Measurements from ENCODE around the gene DOCK1. TPM values are rescaled to one million over a fixed set of nuclear protein-coding genes. Genes with fewer than 3 reads are reported as not detected.
A peak's percentile ranks its signal among the peaks of the same experiment; 100 is the strongest.

DOCK1 gene
- total RNA-seq, 2 donors from 2014 or later = 72.4 to 89.3 TPM

DNA sequence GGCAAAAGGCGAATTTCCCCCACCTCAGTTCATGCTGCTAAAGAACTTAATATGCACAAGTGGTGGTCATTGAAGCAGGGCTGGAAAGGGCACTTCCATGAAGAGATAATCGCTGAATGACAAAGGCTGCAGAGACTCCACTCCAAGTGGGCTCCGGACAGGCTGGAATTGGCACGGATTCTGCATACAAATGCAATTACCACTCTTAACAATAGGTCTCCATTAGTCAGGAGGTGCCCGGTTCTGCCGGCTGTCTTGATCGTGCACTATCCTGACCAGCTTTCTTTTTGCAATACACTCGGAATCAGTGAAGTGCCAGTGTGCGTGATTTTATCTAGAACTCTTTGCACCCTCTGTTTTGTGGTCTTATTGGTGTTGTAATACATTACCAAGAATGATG is 241.4 kb downstream of the DOCK1 start:
- H3K27ac ChIP-seq (ENCODE audit: low read depth, low read length) = no peak overlapping the region
- H3K27ac Mint-ChIP-seq = no peak overlapping the region
- no peak for DNase-seq
- H3K4me1 Mint-ChIP-seq = no peaks in the 10 kb centered on the region
- no peak overlapping the region for H3K9ac ChIP-seq (ENCODE audit: extremely low read depth, low read length, poor library complexity, severe bottlenecking)
- H3K36me3 Mint-ChIP-seq (ENCODE audit: low read depth) = peaks cover 6% of the 10 kb centered on the region
- H3K36me3 ChIP-seq (ENCODE audit: control insufficient read depth, insufficient read depth, low read length) = no peaks in the 10 kb centered on the region
- no peaks in the 10 kb centered on the region for H3K4me1 ChIP-seq (ENCODE audit: control insufficient read depth, insufficient read depth, low read length)
- no peaks in the 10 kb centered on the region for H3K27me3 Mint-ChIP-seq (ENCODE audit: insufficient read depth)
- H3K9me3 Mint-ChIP-seq = no peaks in the 10 kb centered on the region
- H3K4me3 Mint-ChIP-seq = no peak overlapping the region
- 90% methylated on average over 8 to 9 of the region's 9 CpGs for WGBS, 2 experiments (ENCODE audit: insufficient coverage in 1 of 2, insufficient read length in 1 of 2)
- no peak overlapping the region for H3K4me3 ChIP-seq (ENCODE audit: low read length)
- H3K27me3 ChIP-seq (ENCODE audit: control insufficient read depth, insufficient read depth, low read length, poor library complexity, severe bottlenecking) = no peaks in the 10 kb centered on the region
- H3K9me3 ChIP-seq (ENCODE audit: control insufficient read depth, low read length) = no peaks in the 10 kb centered on the region
- TF ChIP-seq, protein P1, sequence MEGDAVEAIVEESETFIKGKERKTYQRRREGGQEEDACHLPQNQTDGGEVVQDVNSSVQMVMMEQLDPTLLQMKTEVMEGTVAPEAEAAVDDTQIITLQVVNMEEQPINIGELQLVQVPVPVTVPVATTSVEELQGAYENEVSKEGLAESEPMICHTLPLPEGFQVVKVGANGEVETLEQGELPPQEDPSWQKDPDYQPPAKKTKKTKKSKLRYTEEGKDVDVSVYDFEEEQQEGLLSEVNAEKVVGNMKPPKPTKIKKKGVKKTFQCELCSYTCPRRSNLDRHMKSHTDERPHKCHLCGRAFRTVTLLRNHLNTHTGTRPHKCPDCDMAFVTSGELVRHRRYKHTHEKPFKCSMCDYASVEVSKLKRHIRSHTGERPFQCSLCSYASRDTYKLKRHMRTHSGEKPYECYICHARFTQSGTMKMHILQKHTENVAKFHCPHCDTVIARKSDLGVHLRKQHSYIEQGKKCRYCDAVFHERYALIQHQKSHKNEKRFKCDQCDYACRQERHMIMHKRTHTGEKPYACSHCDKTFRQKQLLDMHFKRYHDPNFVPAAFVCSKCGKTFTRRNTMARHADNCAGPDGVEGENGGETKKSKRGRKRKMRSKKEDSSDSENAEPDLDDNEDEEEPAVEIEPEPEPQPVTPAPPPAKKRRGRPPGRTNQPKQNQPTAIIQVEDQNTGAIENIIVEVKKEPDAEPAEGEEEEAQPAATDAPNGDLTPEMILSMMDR (conservative IDR thresholded peaks at IDR 0.05) = no peak

DNA sequence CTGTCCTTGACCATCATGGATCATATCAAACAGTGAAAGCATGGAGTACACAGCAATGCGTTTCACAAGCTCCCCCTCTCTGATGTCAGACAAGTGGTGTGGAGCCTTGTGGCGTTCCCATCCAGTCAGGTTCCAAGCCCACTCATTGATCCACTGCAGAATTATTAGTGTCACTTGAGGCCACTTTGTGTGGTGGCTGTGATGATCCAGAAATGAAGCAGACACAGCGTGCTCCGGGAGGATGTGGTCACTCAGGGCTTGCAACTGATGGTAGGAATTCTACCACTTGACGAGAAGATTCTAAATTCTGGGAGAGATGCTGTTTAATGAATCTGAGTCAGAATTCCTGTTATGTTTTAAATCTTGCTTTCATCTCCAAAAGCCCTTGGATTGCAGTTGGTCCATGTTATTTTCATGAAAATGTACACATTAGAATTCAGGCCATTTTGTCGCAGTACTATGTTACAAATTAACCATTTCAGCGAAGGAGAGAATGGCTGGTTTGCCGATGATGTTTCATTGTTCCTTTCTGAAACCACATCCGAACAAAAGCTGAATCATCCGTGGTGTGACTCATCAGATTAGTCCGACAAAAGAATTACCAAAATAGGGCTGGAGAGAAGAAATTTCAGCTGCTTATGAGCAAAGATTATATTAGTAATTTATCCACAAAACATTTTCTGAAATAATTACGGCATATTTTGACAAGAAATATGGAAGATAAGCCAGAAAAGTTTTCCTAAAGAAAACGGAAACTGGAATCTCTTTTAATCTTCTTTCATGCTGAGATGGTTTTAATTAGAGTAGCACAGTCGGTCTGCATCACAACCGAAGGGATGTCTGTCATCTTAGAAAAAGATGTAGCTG is 243.1 kb downstream of the DOCK1 start:
- WGBS, 2 experiments (ENCODE audit: insufficient coverage in 1 of 2, insufficient read length in 1 of 2) = 90 to 91% methylated on average over 14 to 15 of the region's 15 CpGs
- no peaks in the 10 kb centered on the region for H3K36me3 ChIP-seq (ENCODE audit: control insufficient read depth, insufficient read depth, low read length)
- TF ChIP-seq, protein P1 (conservative IDR thresholded peaks at IDR 0.05) = no peak
- H3K9ac ChIP-seq (ENCODE audit: extremely low read depth, low read length, poor library complexity, severe bottlenecking) = no peak overlapping the region
- no peaks in the 10 kb centered on the region for H3K4me1 ChIP-seq (ENCODE audit: control insufficient read depth, insufficient read depth, low read length)
- no peaks in the 10 kb centered on the region for H3K9me3 Mint-ChIP-seq
- H3K4me3 ChIP-seq (ENCODE audit: low read length) = no peak overlapping the region
- no peaks in the 10 kb centered on the region for H3K9me3 ChIP-seq (ENCODE audit: control insufficient read depth, low read length)
- no peak overlapping the region for H3K27ac Mint-ChIP-seq
- H3K4me3 Mint-ChIP-seq = no peak overlapping the region
- peak overlapping the region; percentile 3 for H3K27ac ChIP-seq (ENCODE audit: low read depth, low read length)
- H3K4me1 Mint-ChIP-seq = peaks cover 2% of the 10 kb centered on the region
- no peak for DNase-seq
- peaks cover 6% of the 10 kb centered on the region for H3K36me3 Mint-ChIP-seq (ENCODE audit: low read depth)
- no peaks in the 10 kb centered on the region for H3K27me3 Mint-ChIP-seq (ENCODE audit: insufficient read depth)
- H3K27me3 ChIP-seq (ENCODE audit: control insufficient read depth, insufficient read depth, low read length, poor library complexity, severe bottlenecking) = no peaks in the 10 kb centered on the region

DNA sequence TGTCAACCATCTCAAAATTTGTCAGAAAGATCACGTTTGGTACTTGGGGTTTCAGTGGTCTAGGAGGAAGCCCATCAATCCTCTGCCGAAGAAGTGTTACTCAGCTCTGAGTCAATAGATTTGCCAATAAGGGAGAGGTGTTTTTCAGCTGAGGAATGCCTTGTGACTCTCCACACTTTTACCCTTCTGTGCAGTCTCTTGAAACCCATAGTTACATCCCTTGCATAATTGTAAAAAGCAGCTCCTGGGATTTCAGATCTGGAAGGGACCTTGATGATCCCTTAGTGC is 243.6 kb downstream of the DOCK1 start:
- H3K9me3 ChIP-seq (ENCODE audit: control insufficient read depth, low read length) = no peaks in the 10 kb centered on the region
- Mint-ChIP-seq H3K9me3 (no peaks in the 10 kb centered on the region), H3K4me3 (no peak overlapping the region), H3K27ac (no peak overlapping the region), H3K27me3 (ENCODE audit: insufficient read depth) (no peaks in the 10 kb centered on the region), H3K36me3 (ENCODE audit: low read depth) (peaks cover 6% of the 10 kb centered on the region), H3K4me1 (peaks cover 2% of the 10 kb centered on the region)
- 82% methylated on average over 2 of the region's 2 CpGs for WGBS, 2 experiments (ENCODE audit: insufficient coverage in 1 of 2, insufficient read length in 1 of 2)
- H3K9ac ChIP-seq (ENCODE audit: extremely low read depth, low read length, poor library complexity, severe bottlenecking) = no peak overlapping the region
- H3K4me3 ChIP-seq (ENCODE audit: low read length) = no peak overlapping the region
- H3K36me3 ChIP-seq (ENCODE audit: control insufficient read depth, insufficient read depth, low read length) = no peaks in the 10 kb centered on the region
- no peak for DNase-seq
- peak overlapping the region; percentile 3 for H3K27ac ChIP-seq (ENCODE audit: low read depth, low read length)
- H3K4me1 ChIP-seq (ENCODE audit: control insufficient read depth, insufficient read depth, low read length) = no peaks in the 10 kb centered on the region
- TF ChIP-seq, protein P1 (conservative IDR thresholded peaks at IDR 0.05) = no peak
- H3K27me3 ChIP-seq (ENCODE audit: control insufficient read depth, insufficient read depth, low read length, poor library complexity, severe bottlenecking) = no peaks in the 10 kb centered on the region

Data from endodermal cell (in vitro differentiated cells).